ENCODE measurements around the gene HES5. TPM values are rescaled to one million over a fixed set of nuclear protein-coding genes. Genes with fewer than 3 reads are reported as not detected.

The HES5 gene
- total and polyA plus RNA-seq, 4 experiments from 2014 or later: not detected

GRCh38 chr1:2566101-2567045 lies 36.3 kb upstream of the HES5 start:
- H3K9me3 Mint-ChIP-seq: no peaks in the 10 kb centered on the region
- Histone ChIP-seq H3K27me3 (ENCODE audit: insufficient read depth, low read length) (no peaks in the 10 kb centered on the region), H3K36me3 (ENCODE audit: insufficient read depth, low read length) (peaks cover 16% of the 10 kb centered on the region), H3K27ac (ENCODE audit: low read depth, low read length) (no peak overlapping the region), H3K4me1 (ENCODE audit: insufficient read depth, low read length) (no peaks in the 10 kb centered on the region), H3K4me3 (ENCODE audit: low read length in 2 of 2) (no peak overlapping the region), H3K9me3 (ENCODE audit: control insufficient read depth in 1 of 2, low read length in 2 of 2) (no peaks in the 10 kb centered on the region)
- H3K4me1 Mint-ChIP-seq: peaks cover 0 to 4% (median 1%) of the 10 kb centered on the region in 4 donors
- H3K36me3 Mint-ChIP-seq: peaks cover under 1 to 14% of the 10 kb centered on the region in 2 donors
- ChIA-PET POLR2A (ENCODE audit: partially characterized antibody) (interaction anchor here (0.6 to 6.3 kb wide), 2 partner anchors 18 to 953 kb away, joined by 3 to 59 read pairs; no protein-coding TSS in a partner anchor), CTCF (ENCODE audit: partially characterized antibody) (interaction anchor here (0.6 kb wide), 1 partner anchor 321 kb away, joined by 4 read pairs; no protein-coding TSS in a partner anchor)
- no peak overlapping the region for H3K4me3 Mint-ChIP-seq
- H3K27ac Mint-ChIP-seq: peak overlapping the region in 2 of 7 donors; percentile 13 to 70
- no peak for DNase-seq
- intact Hi-C loops (cut with micrococcal nuclease): no loop called here
- no peaks in the 10 kb centered on the region for H3K27me3 Mint-ChIP-seq

- DNase-seq: no peak
- no peak overlapping the region for H3K4me3 Mint-ChIP-seq
- peaks cover 4 to 23% of the 10 kb centered on the region in 2 donors for H3K36me3 Mint-ChIP-seq
- H3K27ac Mint-ChIP-seq: peak overlapping the region in 1 of 7 donors; percentile 24
- Histone ChIP-seq H3K36me3 (ENCODE audit: insufficient read depth, low read length) (peaks cover 19% of the 10 kb centered on the region), H3K9me3 (ENCODE audit: control insufficient read depth in 1 of 2, low read length in 2 of 2) (no peaks in the 10 kb centered on the region), H3K4me1 (ENCODE audit: insufficient read depth, low read length) (no peaks in the 10 kb centered on the region), H3K4me3 (ENCODE audit: low read length in 2 of 2) (no peak overlapping the region), H3K27me3 (ENCODE audit: insufficient read depth, low read length) (no peaks in the 10 kb centered on the region), H3K27ac (ENCODE audit: low read depth, low read length) (no peak overlapping the region)
- H3K9me3 Mint-ChIP-seq: no peaks in the 10 kb centered on the region
- ChIA-PET POLR2A (ENCODE audit: partially characterized antibody) (interaction anchor here (1.6 to 11.5 kb wide), 3 partner anchors 9 to 19 kb away, joined by 13 to 145 read pairs (median 59); partner anchors contain the start of gene TNFRSF14), CTCF (ENCODE audit: partially characterized antibody) (interaction anchor here (1.2 kb wide), 1 partner anchor 20 kb away, joined by 3 read pairs; no protein-coding TSS in a partner anchor)
- intact Hi-C loops (cut with micrococcal nuclease): no loop called here
- H3K4me1 Mint-ChIP-seq: peaks cover 0 to 6% (median 3%) of the 10 kb centered on the region in 4 donors
- H3K27me3 Mint-ChIP-seq: no peaks in the 10 kb centered on the region
These were observed 34.8 kb upstream of the HES5 start for GRCh38 chr1:2564815-2565374.

GRCh38 chr1:2564006-2564814 lies 34.1 kb upstream of the HES5 start:
- no peak overlapping the region for H3K4me3 Mint-ChIP-seq
- Histone ChIP-seq H3K9me3 (ENCODE audit: control insufficient read depth in 1 of 2, low read length in 2 of 2) (no peaks in the 10 kb centered on the region), H3K27ac (ENCODE audit: low read depth, low read length) (no peak overlapping the region), H3K36me3 (ENCODE audit: insufficient read depth, low read length) (peaks cover 19% of the 10 kb centered on the region), H3K4me1 (ENCODE audit: insufficient read depth, low read length) (peaks cover under 1% of the 10 kb centered on the region), H3K27me3 (ENCODE audit: insufficient read depth, low read length) (no peaks in the 10 kb centered on the region), H3K4me3 (ENCODE audit: low read length in 2 of 2) (no peak overlapping the region)
- CTCF ChIA-PET (ENCODE audit: partially characterized antibody): interaction anchor here (1.2 kb wide), 1 partner anchor 21 kb away, joined by 3 read pairs; no protein-coding TSS in a partner anchor
- intact Hi-C loops (cut with micrococcal nuclease): no loop called here
- POLR2A ChIA-PET (ENCODE audit: partially characterized antibody): interaction anchor here (1.6 to 11.5 kb wide), 3 partner anchors 9 to 20 kb away, joined by 13 to 145 read pairs (median 59); partner anchors contain the start of gene TNFRSF14
- H3K36me3 Mint-ChIP-seq: peaks cover 4 to 25% of the 10 kb centered on the region in 2 donors
- no peaks in the 10 kb centered on the region for H3K27me3 Mint-ChIP-seq
- H3K9me3 Mint-ChIP-seq: no peaks in the 10 kb centered on the region
- H3K27ac Mint-ChIP-seq: peak overlapping the region in 1 of 7 donors; percentile 35
- no peak for DNase-seq
- peaks cover 0 to 7% (median 4%) of the 10 kb centered on the region in 4 donors for H3K4me1 Mint-ChIP-seq

- H3K27ac Mint-ChIP-seq: no peak overlapping the region
- Histone ChIP-seq H3K27me3 (ENCODE audit: insufficient read depth, low read length) (no peaks in the 10 kb centered on the region), H3K4me1 (ENCODE audit: insufficient read depth, low read length) (peaks cover 11% of the 10 kb centered on the region), H3K27ac (ENCODE audit: low read depth, low read length) (no peak overlapping the region), H3K9me3 (ENCODE audit: control insufficient read depth in 1 of 2, low read length in 2 of 2) (no peaks in the 10 kb centered on the region), H3K4me3 (ENCODE audit: low read length in 2 of 2) (no peak overlapping the region), H3K36me3 (ENCODE audit: insufficient read depth, low read length) (peaks cover 29% of the 10 kb centered on the region)
- peaks cover 4 to 28% of the 10 kb centered on the region in 2 donors for H3K36me3 Mint-ChIP-seq
- CTCF ChIA-PET (ENCODE audit: partially characterized antibody): interaction anchor here (2.5 kb wide), 1 partner anchor 14 kb away, joined by 16 read pairs; no protein-coding TSS in a partner anchor
- intact Hi-C loops (cut with micrococcal nuclease): no loop called here
- no peak overlapping the region for H3K4me3 Mint-ChIP-seq
- H3K9me3 Mint-ChIP-seq: no peaks in the 10 kb centered on the region
- H3K4me1 Mint-ChIP-seq: peaks cover 0 to 14% (median 7%) of the 10 kb centered on the region in 4 donors
- POLR2A ChIA-PET (ENCODE audit: partially characterized antibody): interaction anchor here (2.2 to 11.5 kb wide), 4 partner anchors 14 to 21 kb away, joined by 13 to 145 read pairs (median 36); no protein-coding TSS in a partner anchor
- no peaks in the 10 kb centered on the region for H3K27me3 Mint-ChIP-seq
- DNase-seq: no peak
These were observed 33.1 kb upstream of the HES5 start for GRCh38 chr1:2563205-2563604.

GRCh38 chr1:2561898-2562895 lies 32.1 kb upstream of the HES5 start:
- Histone ChIP-seq H3K4me3 (ENCODE audit: low read length in 2 of 2) (no peak overlapping the region), H3K4me1 (ENCODE audit: insufficient read depth, low read length) (peaks cover 21% of the 10 kb centered on the region), H3K27ac (ENCODE audit: low read depth, low read length) (peak overlapping the region; percentile 15), H3K9me3 (ENCODE audit: control insufficient read depth in 1 of 2, low read length in 2 of 2) (no peaks in the 10 kb centered on the region), H3K27me3 (ENCODE audit: insufficient read depth, low read length) (no peaks in the 10 kb centered on the region), H3K36me3 (ENCODE audit: insufficient read depth, low read length) (peaks cover 33% of the 10 kb centered on the region)
- no peak for DNase-seq
- Mint-ChIP-seq H3K36me3 (peaks cover 4 to 28% of the 10 kb centered on the region in 2 donors), H3K4me3 (no peak overlapping the region), H3K27ac (peak overlapping the region in 2 of 7 donors; percentile 35 to 40), H3K27me3 (no peaks in the 10 kb centered on the region), H3K4me1 (peaks cover 0 to 23% (median 10%) of the 10 kb centered on the region in 4 donors), H3K9me3 (no peaks in the 10 kb centered on the region)
- POLR2A ChIA-PET (ENCODE audit: partially characterized antibody): interaction anchor here (0.9 to 11.5 kb wide), 9 partner anchors 10 to 149 kb away, joined by 3 to 145 read pairs (median 8); partner anchors contain the start of gene PANK4
- CTCF ChIA-PET (ENCODE audit: partially characterized antibody): interaction anchor here (1.0 to 3.1 kb wide), 11 partner anchors 9 to 147 kb away, joined by 3 to 24 read pairs (median 5); partner anchors contain the start of gene PRXL2B
- intact Hi-C loops (cut with micrococcal nuclease): no loop called here

Data from CD4-positive, alpha-beta memory T cell (primary cell).